ENCODE data around the gene RNASEH2B. TPM values are rescaled to one million over a fixed set of nuclear protein-coding genes. Genes with fewer than 3 reads are reported as not detected.

Gene RNASEH2B
- 139 TPM for total RNA-seq

- Histone ChIP-seq H3K4me3 (ENCODE audit: low read length) (peak within 1 kb of the TSS; percentile 88), H3K4me1 (ENCODE audit: insufficient read depth, low read length) (peaks cover 41% of the 10 kb centered on the region), H3K9me3 (ENCODE audit: low read depth, low read length) (no peaks in the 10 kb centered on the region), H3K27me3 (ENCODE audit: insufficient read depth, low read length) (no peaks in the 10 kb centered on the region)
Observed at GRCh38 chr13:50909605-50910484, at the start of gene RNASEH2B. TSS of gene RNASEH2B (plus strand) at chr13:50909791. CDS start at chr13:50910077, 286 bp downstream.

- Histone ChIP-seq H3K27me3 (ENCODE audit: insufficient read depth, low read length) (no peaks in the 10 kb centered on the region), H3K4me3 (ENCODE audit: low read length) (no peak overlapping the region), H3K9me3 (ENCODE audit: low read depth, low read length) (no peaks in the 10 kb centered on the region), H3K4me1 (ENCODE audit: insufficient read depth, low read length) (no peaks in the 10 kb centered on the region)
Observed at GRCh38 chr13:50864492-50864891, 45.1 kb upstream of the RNASEH2B start.

- Histone ChIP-seq H3K4me3 (ENCODE audit: low read length) (no peak overlapping the region), H3K4me1 (ENCODE audit: insufficient read depth, low read length) (no peaks in the 10 kb centered on the region), H3K9me3 (ENCODE audit: low read depth, low read length) (no peaks in the 10 kb centered on the region), H3K27me3 (ENCODE audit: insufficient read depth, low read length) (no peaks in the 10 kb centered on the region)
Observed at GRCh38 chr13:50866817-50867636, 42.6 kb upstream of the RNASEH2B start.

- Histone ChIP-seq H3K4me3 (ENCODE audit: low read length) (no peak overlapping the region), H3K27me3 (ENCODE audit: insufficient read depth, low read length) (no peaks in the 10 kb centered on the region), H3K9me3 (ENCODE audit: low read depth, low read length) (no peaks in the 10 kb centered on the region), H3K4me1 (ENCODE audit: insufficient read depth, low read length) (no peaks in the 10 kb centered on the region)
Observed at GRCh38 chr13:50867637-50867945, 42.0 kb upstream of the RNASEH2B start.

GRCh38 chr13:50871405-50871804 is 38.2 kb upstream of the RNASEH2B start:
- no peaks in the 10 kb centered on the region for H3K9me3 ChIP-seq (ENCODE audit: low read depth, low read length)
- H3K4me3 ChIP-seq (ENCODE audit: low read length) = no peak overlapping the region
- no peaks in the 10 kb centered on the region for H3K4me1 ChIP-seq (ENCODE audit: insufficient read depth, low read length)
- no peaks in the 10 kb centered on the region for H3K27me3 ChIP-seq (ENCODE audit: insufficient read depth, low read length)

- Histone ChIP-seq H3K27me3 (ENCODE audit: insufficient read depth, low read length) (no peaks in the 10 kb centered on the region), H3K9me3 (ENCODE audit: low read depth, low read length) (no peaks in the 10 kb centered on the region), H3K4me3 (ENCODE audit: low read length) (no peak overlapping the region), H3K4me1 (ENCODE audit: insufficient read depth, low read length) (no peaks in the 10 kb centered on the region)
Observed at GRCh38 chr13:50873467-50873866, 36.1 kb upstream of the RNASEH2B start.

GRCh38 chr13:50873991-50874390 is 35.6 kb upstream of the RNASEH2B start:
- Histone ChIP-seq H3K27me3 (ENCODE audit: insufficient read depth, low read length) (no peaks in the 10 kb centered on the region), H3K4me3 (ENCODE audit: low read length) (no peak overlapping the region), H3K4me1 (ENCODE audit: insufficient read depth, low read length) (no peaks in the 10 kb centered on the region), H3K9me3 (ENCODE audit: low read depth, low read length) (no peaks in the 10 kb centered on the region)

- H3K4me3 ChIP-seq (ENCODE audit: low read length) = no peak overlapping the region
- H3K4me1 ChIP-seq (ENCODE audit: insufficient read depth, low read length) = peaks cover 30% of the 10 kb centered on the region
- H3K27me3 ChIP-seq (ENCODE audit: insufficient read depth, low read length) = no peaks in the 10 kb centered on the region
- no peaks in the 10 kb centered on the region for H3K9me3 ChIP-seq (ENCODE audit: low read depth, low read length)
Observed at GRCh38 chr13:50882816-50883435, 26.7 kb upstream of the RNASEH2B start.

GRCh38 chr13:50883728-50884127 is 25.9 kb upstream of the RNASEH2B start:
- H3K4me1 ChIP-seq (ENCODE audit: insufficient read depth, low read length) = peaks cover 30% of the 10 kb centered on the region
- H3K9me3 ChIP-seq (ENCODE audit: low read depth, low read length) = no peaks in the 10 kb centered on the region
- no peak overlapping the region for H3K4me3 ChIP-seq (ENCODE audit: low read length)
- no peaks in the 10 kb centered on the region for H3K27me3 ChIP-seq (ENCODE audit: insufficient read depth, low read length)

GRCh38 chr13:50884265-50884664 is 25.3 kb upstream of the RNASEH2B start:
- Histone ChIP-seq H3K9me3 (ENCODE audit: low read depth, low read length) (no peaks in the 10 kb centered on the region), H3K4me1 (ENCODE audit: insufficient read depth, low read length) (peaks cover 30% of the 10 kb centered on the region)

GRCh38 chr13:50887151-50887550 is 22.4 kb upstream of the RNASEH2B start:
- H3K4me3 ChIP-seq (ENCODE audit: low read length) = no peak overlapping the region
- no peaks in the 10 kb centered on the region for H3K27me3 ChIP-seq (ENCODE audit: insufficient read depth, low read length)
- peaks cover 41% of the 10 kb centered on the region for H3K4me1 ChIP-seq (ENCODE audit: insufficient read depth, low read length)
- no peaks in the 10 kb centered on the region for H3K9me3 ChIP-seq (ENCODE audit: low read depth, low read length)

More at GRCh38 chr13:50884265-50884664, 25.3 kb upstream of the RNASEH2B start:
- Histone ChIP-seq H3K4me3 (ENCODE audit: low read length) (no peak overlapping the region), H3K27me3 (ENCODE audit: insufficient read depth, low read length) (no peaks in the 10 kb centered on the region)

GRCh38 chr13:50888362-50888761 is 21.2 kb upstream of the RNASEH2B start:
- peaks cover 48% of the 10 kb centered on the region for H3K4me1 ChIP-seq (ENCODE audit: insufficient read depth, low read length)
- H3K27me3 ChIP-seq (ENCODE audit: insufficient read depth, low read length) = no peaks in the 10 kb centered on the region
- H3K4me3 ChIP-seq (ENCODE audit: low read length) = no peak overlapping the region
- H3K9me3 ChIP-seq (ENCODE audit: low read depth, low read length) = no peaks in the 10 kb centered on the region

- Histone ChIP-seq H3K27me3 (ENCODE audit: insufficient read depth, low read length) (no peaks in the 10 kb centered on the region), H3K9me3 (ENCODE audit: low read depth, low read length) (no peaks in the 10 kb centered on the region), H3K4me1 (ENCODE audit: insufficient read depth, low read length) (peaks cover 51% of the 10 kb centered on the region)
Observed at GRCh38 chr13:50889317-50889716, 20.3 kb upstream of the RNASEH2B start.

GRCh38 chr13:50891206-50891605 is 18.4 kb upstream of the RNASEH2B start:
- H3K27me3 ChIP-seq (ENCODE audit: insufficient read depth, low read length) = no peaks in the 10 kb centered on the region
- H3K9me3 ChIP-seq (ENCODE audit: low read depth, low read length) = no peaks in the 10 kb centered on the region
- peaks cover 52% of the 10 kb centered on the region for H3K4me1 ChIP-seq (ENCODE audit: insufficient read depth, low read length)
- H3K4me3 ChIP-seq (ENCODE audit: low read length) = no peak overlapping the region

More at GRCh38 chr13:50889317-50889716, 20.3 kb upstream of the RNASEH2B start:
- no peak overlapping the region for H3K4me3 ChIP-seq (ENCODE audit: low read length)
